Left forelimb (tissue), 1 donor: ENCODE measurements around the gene PCNX2.

Source experiments
- DNase-seq: peaks from one replicate; pipeline ENCODE4 v3.0.0-alpha.2; 2018; ENCODE audit warnings: low spot score

Gene PCNX2

DNA sequence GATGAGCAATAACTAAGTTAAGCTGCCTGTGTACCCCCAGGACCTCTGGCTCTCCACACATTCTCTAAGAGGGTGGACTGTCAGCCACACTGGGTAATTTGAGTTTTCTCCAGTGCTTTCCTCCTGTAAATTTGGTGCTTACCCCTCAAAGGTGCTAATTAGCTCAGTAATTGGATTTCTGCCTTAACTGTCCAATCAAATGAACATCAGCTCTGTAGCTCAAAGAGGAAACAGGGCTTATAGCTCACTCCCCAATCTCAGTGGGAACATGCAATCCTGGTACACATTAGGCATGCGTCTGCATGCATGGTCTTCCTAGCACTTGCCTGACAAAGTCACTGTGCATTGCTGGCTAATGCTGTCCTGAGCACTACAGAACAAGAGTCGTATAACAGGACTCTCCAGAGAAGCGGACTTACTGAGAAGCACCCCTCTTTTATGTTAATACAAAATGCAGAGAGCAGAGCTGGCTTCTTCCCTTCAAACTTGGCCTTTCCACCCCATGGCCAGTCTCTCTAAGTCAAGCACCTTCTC is 235.0 kb downstream of the PCNX2 start:
- no peak for DNase-seq

DNA sequence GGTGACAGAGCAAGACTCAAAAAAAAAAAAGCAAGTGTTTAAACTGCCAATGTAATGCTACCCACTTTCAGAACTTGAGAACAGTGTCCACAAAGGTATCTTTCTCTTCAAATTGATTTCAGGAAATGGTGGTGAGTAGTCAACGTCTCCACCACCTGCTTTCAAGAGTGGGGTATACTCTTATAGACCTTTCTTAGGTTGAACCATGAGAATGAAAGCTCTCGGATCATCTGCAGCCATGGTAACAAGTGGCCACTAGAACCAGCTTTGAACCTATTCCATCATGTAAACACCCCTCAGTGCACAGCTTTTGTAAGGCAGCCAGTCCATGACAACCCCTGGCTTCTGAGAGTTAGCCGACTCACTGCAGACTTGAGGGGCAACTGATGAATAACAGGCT is 237.7 kb downstream of the PCNX2 start:
- no peak for DNase-seq

- DNase-seq, result no peak
Measured at GRCh38 chr1:233055879-233056641, 239.5 kb downstream of the PCNX2 start.

GRCh38 chr1:233045588-233045987 is 249.9 kb downstream of the PCNX2 start:
- no peak for DNase-seq

GRCh38 chr1:233042834-233043233 is 252.7 kb downstream of the PCNX2 start:
- DNase-seq, result no peak

DNA sequence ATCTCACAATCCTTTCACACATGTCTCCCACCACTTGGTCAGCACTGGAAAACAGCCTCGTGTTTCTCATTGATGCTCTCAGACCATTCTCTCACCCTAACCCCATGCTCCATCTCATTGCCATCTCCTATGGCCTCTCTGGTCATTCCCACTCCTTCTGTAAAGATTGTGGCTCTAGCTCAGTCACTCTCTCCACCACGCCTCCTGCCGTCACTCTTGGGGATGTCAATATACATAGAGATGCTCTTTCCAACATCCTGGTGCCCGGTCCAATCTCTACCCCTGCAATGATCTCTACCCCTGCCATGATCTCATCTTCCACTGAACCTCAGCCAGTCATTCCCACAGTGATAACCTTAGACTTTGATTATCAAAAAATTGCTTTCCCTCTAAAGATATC is 255.0 kb downstream of the PCNX2 start:
- no peak for DNase-seq

GRCh38 chr1:233038581-233038980 is 256.9 kb downstream of the PCNX2 start:
- DNase-seq, result no peak

DNA sequence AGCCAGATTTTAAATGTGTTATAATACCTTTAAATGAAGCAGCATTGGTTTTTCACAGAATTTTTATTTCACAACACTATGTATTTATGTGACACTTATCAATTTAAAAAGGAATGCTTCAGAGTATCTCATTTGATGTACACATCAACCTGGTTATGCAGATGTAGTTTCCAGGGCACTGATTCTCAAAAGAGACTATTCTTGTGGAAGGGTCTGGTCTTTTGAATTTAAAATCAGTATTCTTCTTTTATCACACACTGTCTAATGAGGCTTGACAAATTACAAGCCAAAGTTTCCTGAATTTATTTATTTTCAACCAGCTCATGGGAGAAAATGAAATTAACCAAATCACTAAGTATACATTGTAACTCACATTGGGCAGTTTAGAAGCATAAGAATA is 257.7 kb downstream of the PCNX2 start:
- DNase-seq, result no peak

GRCh38 chr1:233034836-233035235 is 260.7 kb downstream of the PCNX2 start:
- no peak for DNase-seq

GRCh38 chr1:233033361-233033760 is 262.2 kb downstream of the PCNX2 start:
- DNase-seq, result no peak

DNA sequence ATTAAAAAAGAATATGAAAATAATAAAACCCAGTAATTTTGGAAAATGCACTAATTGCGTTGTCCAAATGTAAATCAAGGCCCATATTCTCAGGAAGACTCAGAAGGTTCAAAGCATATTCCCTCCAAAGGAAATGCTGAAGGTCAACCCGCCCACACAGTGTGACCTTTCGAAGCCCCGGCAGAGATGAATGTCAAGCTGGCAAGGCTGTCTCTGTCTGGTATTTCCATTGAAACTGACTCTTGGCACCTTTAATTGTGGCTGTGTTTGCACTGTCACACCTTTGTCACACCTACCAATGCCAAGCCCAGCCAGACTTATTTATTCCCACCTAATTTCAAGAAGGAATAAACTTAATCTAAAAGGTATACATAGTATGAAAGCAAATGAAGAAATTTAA is 262.6 kb downstream of the PCNX2 start:
- DNase-seq, result no peak

GRCh38 chr1:233031521-233031920 is 264.0 kb downstream of the PCNX2 start:
- no peak for DNase-seq

DNA sequence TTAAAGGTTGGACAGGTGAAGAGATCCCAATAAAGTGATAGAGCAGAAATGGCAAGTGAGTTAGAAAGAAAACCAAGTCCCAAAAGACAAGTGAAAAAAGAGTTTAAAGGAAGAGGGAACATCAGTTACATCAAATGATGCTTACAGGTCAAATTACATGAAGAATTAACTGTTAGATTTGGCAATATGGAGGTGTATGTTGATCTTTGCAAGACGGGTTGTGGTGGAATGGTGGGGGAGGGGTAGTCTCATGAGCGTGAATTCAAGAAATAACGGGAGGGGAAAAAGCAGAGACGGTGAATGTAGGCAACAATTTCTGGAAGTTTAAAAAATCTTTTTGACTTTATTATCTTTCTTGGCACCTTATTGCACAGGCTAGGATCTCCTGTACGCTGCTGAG is 268.5 kb downstream of the PCNX2 start:
- no peak for DNase-seq

GRCh38 chr1:233025567-233025966 is 270.0 kb downstream of the PCNX2 start:
- DNase-seq, result no peak

GRCh38 chr1:233025157-233025556 is 270.4 kb downstream of the PCNX2 start:
- DNase-seq, result no peak

DNA sequence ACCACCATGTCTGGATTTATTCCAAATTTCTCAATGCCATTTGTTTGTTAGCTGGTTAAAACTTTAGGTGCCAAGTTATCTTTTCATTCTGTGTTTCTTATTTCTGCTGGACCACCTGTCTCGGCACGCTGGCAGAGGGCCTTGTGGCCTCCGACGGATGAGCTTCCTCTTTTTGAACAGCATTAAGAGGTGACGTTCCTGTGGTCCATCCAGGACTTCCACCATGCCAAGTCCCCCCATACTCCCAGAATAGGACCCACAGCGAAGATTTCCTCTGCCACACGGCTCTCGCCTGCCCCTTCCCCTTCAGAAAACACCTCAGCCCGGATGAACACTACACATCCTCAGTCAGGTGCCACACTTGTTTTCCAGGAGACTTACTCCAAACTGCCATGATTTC is 271.3 kb downstream of the PCNX2 start:
- DNase-seq, result no peak

- no peak for DNase-seq
Measured at GRCh38 chr1:233022246-233022645, 273.3 kb downstream of the PCNX2 start.

GRCh38 chr1:233020426-233020825 is 275.1 kb downstream of the PCNX2 start:
- no peak for DNase-seq

DNA sequence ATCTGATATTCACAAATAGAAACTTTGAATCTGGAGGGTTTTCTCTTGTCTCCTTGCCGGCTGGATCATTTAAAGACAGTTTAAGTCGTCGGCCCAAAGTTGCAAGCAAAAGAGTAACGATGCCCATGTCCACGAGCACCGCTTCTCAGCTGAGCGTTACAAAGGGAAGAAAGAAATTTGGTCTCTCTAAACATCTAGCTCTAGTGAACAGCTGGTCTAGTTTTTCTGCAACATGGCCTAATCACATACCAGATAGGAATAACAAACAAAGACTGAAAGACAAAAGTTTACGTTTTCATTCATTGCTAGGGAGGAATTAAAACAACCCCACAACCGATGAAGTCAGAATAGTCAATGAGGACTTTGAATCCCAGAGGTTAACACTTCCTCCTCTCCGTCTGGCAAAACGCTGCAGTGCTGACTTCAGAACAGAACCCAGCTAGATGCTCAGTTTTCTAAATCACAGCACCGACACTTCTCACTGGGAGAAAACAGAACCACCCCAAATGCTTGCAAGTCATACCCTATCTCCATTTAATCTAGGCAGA is 275.7 kb downstream of the PCNX2 start:
- no peak for DNase-seq

DNA sequence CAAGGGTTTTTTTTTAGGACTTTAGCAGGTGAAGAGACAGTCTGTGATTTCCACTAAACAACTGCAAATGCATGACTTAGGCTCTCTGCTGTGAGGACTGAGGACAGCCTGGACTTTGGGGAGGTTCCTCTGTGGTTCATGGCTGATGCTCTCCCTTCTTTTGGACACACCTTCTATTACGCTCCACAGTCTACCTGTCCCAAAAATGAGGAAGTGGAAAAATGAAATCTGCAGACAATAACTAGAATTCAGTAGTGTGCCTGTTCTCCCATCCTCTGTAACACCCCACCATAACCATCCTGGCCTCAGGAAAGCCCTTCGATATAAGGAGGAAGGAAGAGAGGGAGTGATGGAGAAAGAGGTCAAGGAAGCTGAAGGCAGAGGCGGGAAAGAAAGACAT is 276.4 kb downstream of the PCNX2 start:
- no peak for DNase-seq

GRCh38 chr1:233016798-233017197 is 278.7 kb downstream of the PCNX2 start:
- DNase-seq, result no peak

- no peak for DNase-seq
Measured at GRCh38 chr1:233015965-233016364, 279.6 kb downstream of the PCNX2 start.

DNA sequence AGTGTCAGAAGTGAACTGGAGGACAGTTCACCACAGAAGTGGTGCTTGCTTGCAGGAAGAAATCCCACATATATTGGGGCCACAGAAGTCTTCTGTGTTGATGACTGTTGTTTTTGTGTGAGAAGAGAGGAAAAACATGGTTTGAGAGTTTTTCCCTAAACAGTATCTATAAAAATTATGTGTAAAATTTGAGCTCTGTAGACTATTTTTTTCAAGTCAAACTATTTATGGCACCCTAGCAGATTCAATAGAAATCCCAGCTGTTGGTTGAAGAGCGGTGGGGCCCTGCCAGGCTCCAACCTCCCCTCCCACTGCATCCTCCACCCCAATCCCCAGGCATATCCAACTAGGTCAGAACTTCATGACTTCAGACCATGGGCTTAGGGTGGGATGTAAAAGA is 283.5 kb downstream of the PCNX2 start:
- DNase-seq, result no peak

- no peak for DNase-seq
Measured at GRCh38 chr1:233010146-233010545, 285.4 kb downstream of the PCNX2 start.
